HepG2 (cell line): ENCODE results near the gene USH2A. TPM values are rescaled to one million over a fixed set of nuclear protein-coding genes. Genes with fewer than 3 reads are reported as not detected.

Experiments used
- ATAC-seq: fragments of 200-7000 bp; cut with Tn5 transposase; 3 replicates; pipeline ENCODE4 v1.9.1; 2020; ENCODE audit warnings: mild to moderate bottlenecking, moderate library complexity
- BruUV-seq: library from RNA; stranded (reverse); fragments of 400-500 nt; replicated peaks from 2 replicates; lab custom pipeline; 2021; lab: Mats Ljungman, UMichigan
- CTCF ChIA-PET: fragments of 300-600 bp; formaldehyde crosslinking; extraction: SDS; loops from one replicate; lab custom pipeline; 2021; ENCODE audit warnings: low total read pairs, inconsistent platforms, low intra/inter-chr PET ratio; lab: Yijun Ruan, JAX
- POLR2A ChIA-PET: fragments of 350-600 bp; sonication (Branson Sonifier 250); formaldehyde crosslinking; loops from one replicate; lab custom pipeline; 2020; ENCODE audit warnings: antibody characterized with exemption, inconsistent platforms; lab: Yijun Ruan, JAX
- DNase-seq: peaks from one replicate; pipeline ENCODE4 v3.0.0-alpha.2; 2015; ENCODE audit warnings: low spot score
- FAIRE-seq: peaks from 3 replicates; lab custom pipeline; 2011; peaks lifted over from hg19 to GRCh38; lab: Jason Lieb, UNC
- H2AFZ ChIP-seq: one replicate; pipeline ENCODE4 v1.6.1; 2011; ENCODE audit warnings: low read length, inconsistent platforms
- H3K27ac ChIP-seq: fragments of 300-600 bp; 3 replicates; pipeline ENCODE4 v1.8.0; 2011; ENCODE audit warnings: mixed run types, mild to moderate bottlenecking, mixed read lengths, low read length, inconsistent platforms; ENCODE audit not compliant: insufficient read depth; ENCODE audit errors: extremely low read length
- H3K27me3 ChIP-seq, 2 experiments: fragments of 200-600 bp in 1 of 2; 2 replicates in 1 of 2; 3 replicates in 1 of 2; pipeline versions ENCODE4 v1.6.0 to v1.8.0; 2011; ENCODE audit warnings: low read length in 2 of 2, mild to moderate bottlenecking in 2 of 2, moderate library complexity in 2 of 2, inconsistent platforms in 1 of 2; ENCODE audit not compliant: insufficient read depth in 2 of 2, control insufficient read depth in 1 of 2
- H3K36me3 ChIP-seq, 2 experiments: fragments of 200-600 bp in 1 of 2; replicated peaks in 1 of 2; 2 replicates in 1 of 2; 3 replicates in 1 of 2; pipeline versions ENCODE4 v1.5.1 to v1.8.0; 2011; ENCODE audit warnings: low read length in 2 of 2, inconsistent platforms in 1 of 2; ENCODE audit not compliant: insufficient read depth in 2 of 2, control insufficient read depth in 1 of 2
- H3K4me1 ChIP-seq: 2 replicates; pipeline ENCODE4 v1.5.1; 2012; ENCODE audit warnings: low read length, inconsistent platforms; ENCODE audit not compliant: insufficient read depth
- H3K4me2 ChIP-seq: 2 replicates; pipeline ENCODE4 v1.6.0; 2011; ENCODE audit warnings: low read depth, low read length, inconsistent platforms
- H3K4me3 ChIP-seq, 3 experiments: fragments of 200-600 bp in 1 of 3; sonication (generic), shearing (Covaris generic) in 1 of 3; replicated peaks in 1 of 3; 2 replicates each; pipeline ENCODE4 v1.5.1; 2011 to 2016; ENCODE audit warnings: low read length in 3 of 3, inconsistent platforms in 2 of 3, low read depth in 2 of 3, mild to moderate bottlenecking in 2 of 3, control low read depth in 1 of 3, mixed read lengths in 1 of 3; ENCODE audit not compliant: insufficient read depth in 1 of 3
- H3K79me2 ChIP-seq: one replicate; pipeline ENCODE4 v1.6.1; 2011; ENCODE audit warnings: low read length, inconsistent platforms; ENCODE audit not compliant: insufficient read depth
- H3K9ac ChIP-seq: 2 replicates; pipeline ENCODE4 v1.6.0; 2011; ENCODE audit warnings: mild to moderate bottlenecking, low read depth, low read length, inconsistent platforms; ENCODE audit not compliant: insufficient read depth
- H3K9me3 ChIP-seq: 2 replicates; pipeline ENCODE4 v1.5.1; 2012; ENCODE audit warnings: mild to moderate bottlenecking, low read length
- H4K20me1 ChIP-seq: 2 replicates; pipeline ENCODE4 v1.6.0; 2011; ENCODE audit warnings: inconsistent platforms, mild to moderate bottlenecking, low read length, moderate library complexity; ENCODE audit not compliant: insufficient read depth
- AGO2 ChIP-seq: fragments of 200-400 bp; formaldehyde crosslinking; optimal IDR thresholded peaks from 2 replicates; pipeline ENCODE3; 2017; ENCODE audit warnings: mild to moderate bottlenecking, low read depth, low read length, moderate library complexity
- ELF4 ChIP-seq: sonication (generic); formaldehyde crosslinking; IDR thresholded peaks from 2 replicates; pipeline ENCODE4 v1.5.0; 2020; ENCODE audit warnings: missing genetic modification reagents, mild to moderate bottlenecking, moderate library complexity, borderline replicate concordance
- MAFF ChIP-seq: IDR thresholded peaks from 2 replicates; pipeline ENCODE4 v1.6.1; 2011; ENCODE audit warnings: low read depth, low read length, improper control_type of control experiment
- MTF1 ChIP-seq: sonication (generic); formaldehyde crosslinking; IDR thresholded peaks from 2 replicates; pipeline ENCODE4 v1.5.0; 2020; ENCODE audit warnings: missing genetic modification reagents
- NFATC3 ChIP-seq: sonication (generic); formaldehyde crosslinking; IDR thresholded peaks from 2 replicates; pipeline ENCODE4 v1.5.1; 2020; ENCODE audit warnings: mild to moderate bottlenecking, missing genetic modification reagents
- NFIC ChIP-seq: IDR thresholded peaks from 2 replicates; pipeline ENCODE4 v1.6.1; 2012; ENCODE audit warnings: mild to moderate bottlenecking, low read length, inconsistent platforms
- NKX3-1 ChIP-seq: sonication (generic); formaldehyde crosslinking; IDR thresholded peaks from 2 replicates; pipeline ENCODE4 v1.5.0; 2020; ENCODE audit warnings: missing genetic modification reagents
- RARG ChIP-seq: sonication (generic); formaldehyde crosslinking; IDR thresholded peaks from 2 replicates; pipeline ENCODE4 v1.4.0; 2020; ENCODE audit warnings: low read depth, mild to moderate bottlenecking, missing genetic modification reagents
- RFX1 ChIP-seq: fragments of 450-650 bp; IDR thresholded peaks from 2 replicates; pipeline ENCODE4 v1.6.1; 2017
- STAT5B ChIP-seq: sonication (generic); formaldehyde crosslinking; IDR thresholded peaks from 2 replicates; pipeline ENCODE4 v1.4.0; 2020; ENCODE audit warnings: missing genetic modification reagents
- ZNF337 ChIP-seq: sonication (generic); formaldehyde crosslinking; IDR thresholded peaks from 2 replicates; pipeline ENCODE4 v1.5.1; 2020; ENCODE audit warnings: missing genetic modification reagents, low read depth, mild to moderate bottlenecking, borderline replicate concordance
- ZNF350 ChIP-seq: sonication (generic); formaldehyde crosslinking; IDR thresholded peaks from 2 replicates; pipeline ENCODE4 v1.4.0; 2020; ENCODE audit warnings: mild to moderate bottlenecking, low read depth, missing genetic modification reagents, borderline replicate concordance
- ZNF407 ChIP-seq: sonication (generic); formaldehyde crosslinking; IDR thresholded peaks from one replicate; pipeline ENCODE4 v1.5.1; 2020; ENCODE audit warnings: mild to moderate bottlenecking, missing genetic modification reagents; ENCODE audit errors: not compliant biosample characterization
- ZNF607 ChIP-seq: sonication (generic); formaldehyde crosslinking; IDR thresholded peaks from 2 replicates; pipeline ENCODE4 v1.5.1; 2020; ENCODE audit warnings: missing genetic modification reagents, mild to moderate bottlenecking, borderline replicate concordance
- ZNF768 ChIP-seq: sonication (generic); formaldehyde crosslinking; IDR thresholded peaks from 2 replicates; pipeline ENCODE4 v1.4.0; 2020; ENCODE audit warnings: missing genetic modification reagents
- ZNF879 ChIP-seq: sonication (generic); formaldehyde crosslinking; IDR thresholded peaks from 2 replicates; pipeline ENCODE4 v1.8.1; 2023; ENCODE audit warnings: missing genetic modification reagents
- WGBS: methylation state at CpG from one replicate; pipeline ENCODE4 v1.1.6; 2017; ENCODE audit warnings: low lambda C conversion rate; 5-methylcytosine and 5-hydroxymethylcytosine counted together
- in situ Hi-C: cut with HindIII; loops from 2 replicates; pipeline ENCODE4 v1.10.0; 2017; ENCODE audit warnings: low pct_unique_long_range_greater_than_20kb; ENCODE audit not compliant: extremely low pct_ligation_motif_present
- intact Hi-C: fragments of 100-400 bp; cut with micrococcal nuclease; formaldehyde crosslinking; loops from one replicate; pipeline ENCODE4 v1.10.0; 2022; ENCODE audit not compliant: unreplicated experiment
- polyA plus RNA-seq, 8 experiments: library from polyadenylated mRNA; depleted of rRNA in 3 of 8; stranded (reverse) in 7 of 8; unstranded in 1 of 8; fragments of >200 nt; fragmentation: Illumina TruSeq in 4 of 8; extraction: Trizol in 4 of 8; gene quantifications; 2 replicates each; pipeline versions ENCODE4 v1.2.1 to v1.2.3, GENCODE V29; 2011 to 2016; ENCODE audit warnings: low read depth in 4 of 8, missing spikeins in 1 of 8, mixed read lengths in 1 of 8; ENCODE audit not compliant: insufficient read depth in 1 of 8
- total RNA-seq, 5 experiments: library from RNA; depleted of rRNA; stranded (reverse); fragments of >200 nt; fragmentation: Illumina TruSeq; extraction: Trizol; gene quantifications; 2 replicates each; pipeline ENCODE4 v1.2.3, GENCODE V29; 2016; ENCODE audit warnings: low read depth in 1 of 5

Gene USH2A
- total and polyA plus RNA-seq, 2 of the 13 experiments (the other 11 are each of a cell fraction or from before 2014, with no cell fraction given) = 0.02 TPM; not detected in 1

- H3K79me2 ChIP-seq = no peaks in the 10 kb centered on the region
- H3K36me3 ChIP-seq = no peaks in the 10 kb centered on the region
- H3K27me3 ChIP-seq = no peaks in the 10 kb centered on the region
- H4K20me1 ChIP-seq = no peaks in the 10 kb centered on the region
- H3K4me2 ChIP-seq = no peak overlapping the region
- H3K4me3 ChIP-seq = no peak overlapping the region
- no peak overlapping the region for H3K27ac ChIP-seq
- ATAC-seq (no peak), FAIRE-seq (no peak), DNase-seq (no peak)
- in situ Hi-C loops (no loop called here), intact Hi-C loops (no loop called here)
- no peaks in the 10 kb centered on the region for H3K4me1 ChIP-seq
- ChIA-PET POLR2A (no interaction called here), CTCF (no interaction called here)
- no peak overlapping the region for H2AFZ ChIP-seq
- WGBS = 51% methylated on average over 2 of the region's 2 CpGs
- BruUV-seq = no TSS peak
- H3K9ac ChIP-seq = no peak overlapping the region
- no peaks in the 10 kb centered on the region for H3K9me3 ChIP-seq
- TF ChIP-seq ZNF879 (no peak), RARG (CRISPR knock-in tag) (no peak), MAFF (no peak), AGO2 (no peak), NKX3-1 (no peak), ZNF407 (CRISPR knock-in tag) (no peak), ZNF337 (CRISPR knock-in tag) (no peak), ELF4 (CRISPR knock-in tag) (no peak), ZNF768 (CRISPR knock-in tag) (no peak), STAT5B (CRISPR knock-in tag) (no peak), MTF1 (no peak), RFX1 (no peak), NFIC (no peak), ZNF350 (no peak), ZNF607 (CRISPR knock-in tag) (no peak), NFATC3 (CRISPR knock-in tag) (no peak)
Measured at GRCh38 chr1:215983680-215984079, 439.6 kb downstream of the USH2A start.
